Measurements from ENCODE around the gene SLC39A3.
A peak's percentile ranks its signal among the peaks of the same experiment; 100 is the strongest.

The SLC39A3 gene

GRCh38 chr19:2739602-2740313, at the start of gene SLC39A3:
Gene SLC39A3, minus strand, starts transcription at chr19:2740017. Its CDS starts 2,760 bp downstream, at chr19:2737257.
- peak; percentile 98 for DNase-seq (ENCODE audit: low spot score)

DNA sequence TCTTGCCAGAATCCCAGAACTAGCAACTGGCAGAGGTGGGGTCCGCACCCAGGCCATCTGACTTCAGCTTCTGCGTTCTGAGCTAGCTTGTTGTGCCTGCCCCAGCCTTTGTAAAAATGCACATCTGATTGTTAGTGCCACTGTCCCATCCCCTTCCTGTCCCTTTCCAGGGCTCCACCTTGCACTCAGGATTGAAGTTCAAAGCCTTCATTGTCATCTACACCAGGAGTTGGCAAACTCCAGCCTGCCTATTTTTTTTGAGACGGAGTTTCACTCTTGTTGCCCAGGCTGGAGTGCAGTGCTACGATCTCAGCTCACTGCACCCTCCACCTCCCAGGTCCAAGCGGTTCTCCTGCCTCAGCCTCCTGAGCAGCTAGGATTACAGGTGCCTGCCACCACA, 48.4 kb upstream of the SLC39A3 start:
- DNase-seq (ENCODE audit: low spot score) = no peak

DNA sequence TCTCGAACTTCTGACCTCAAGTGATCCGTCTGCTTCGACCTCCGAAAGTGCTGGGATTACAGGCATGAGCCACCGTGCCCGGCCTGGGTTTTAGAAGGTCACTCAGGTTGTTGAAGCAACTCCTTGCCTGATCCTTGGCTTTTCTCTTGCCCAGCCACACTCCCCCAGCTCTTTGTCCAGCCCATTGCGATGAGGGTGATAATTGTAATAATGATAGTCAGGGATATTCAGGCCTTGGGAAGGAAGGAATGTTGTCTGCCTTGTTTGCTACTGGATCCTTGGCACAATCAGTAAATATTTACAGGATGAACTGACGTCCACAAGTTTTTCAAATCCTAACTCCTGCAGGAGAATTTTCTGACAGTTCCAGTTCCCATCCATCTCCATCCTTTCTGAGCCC, 47.3 kb upstream of the SLC39A3 start:
- no peak for DNase-seq (ENCODE audit: low spot score)

DNA sequence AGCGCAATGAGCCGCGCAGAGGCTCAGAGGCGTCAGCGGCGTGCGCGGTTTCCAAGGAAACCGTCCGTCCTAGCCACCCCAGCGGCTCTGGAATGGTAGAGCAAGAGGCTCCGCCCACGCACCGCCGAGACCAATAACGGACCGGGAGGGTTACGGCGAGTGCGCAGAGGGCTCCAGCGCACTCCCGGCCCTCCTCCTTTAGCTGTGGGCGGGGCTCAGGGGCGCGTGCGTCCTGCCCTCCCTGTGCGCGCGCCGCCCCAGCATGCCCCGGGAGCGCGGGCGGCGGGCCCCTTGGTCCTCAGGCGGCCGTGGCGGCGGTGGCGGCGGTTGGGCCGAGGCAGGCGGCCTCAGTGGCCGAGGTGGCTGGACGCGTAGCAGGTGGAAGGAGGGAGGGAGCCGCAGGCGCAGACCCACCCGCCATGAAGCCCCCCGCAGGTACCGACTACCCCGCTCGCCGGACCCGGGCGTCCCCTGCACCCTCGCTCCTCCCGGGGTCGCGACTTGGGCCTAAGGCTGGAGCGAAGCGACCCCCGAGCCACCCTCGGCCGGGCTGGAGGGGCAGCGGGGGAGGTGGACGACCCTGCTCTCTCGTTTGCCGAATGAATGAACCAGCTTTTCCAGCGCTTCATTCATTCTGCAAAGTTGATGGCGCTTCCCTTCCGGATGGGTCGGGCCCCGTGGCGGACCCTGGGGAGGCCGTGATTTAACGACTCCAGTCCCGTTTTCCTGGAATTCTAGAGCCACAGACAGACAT, 45.6 kb upstream of the SLC39A3 start, which contains the start of gene THOP1:
Gene THOP1 (plus strand): TSS at position 260 of the 754 bp plus-strand sequence. CDS start 160 bp downstream, at position 420.
- peak; percentile 99 for DNase-seq (ENCODE audit: low spot score)

GRCh38 chr19:2783781-2784145, 43.9 kb upstream of the SLC39A3 start:
- DNase-seq (ENCODE audit: low spot score) = no peak

DNA sequence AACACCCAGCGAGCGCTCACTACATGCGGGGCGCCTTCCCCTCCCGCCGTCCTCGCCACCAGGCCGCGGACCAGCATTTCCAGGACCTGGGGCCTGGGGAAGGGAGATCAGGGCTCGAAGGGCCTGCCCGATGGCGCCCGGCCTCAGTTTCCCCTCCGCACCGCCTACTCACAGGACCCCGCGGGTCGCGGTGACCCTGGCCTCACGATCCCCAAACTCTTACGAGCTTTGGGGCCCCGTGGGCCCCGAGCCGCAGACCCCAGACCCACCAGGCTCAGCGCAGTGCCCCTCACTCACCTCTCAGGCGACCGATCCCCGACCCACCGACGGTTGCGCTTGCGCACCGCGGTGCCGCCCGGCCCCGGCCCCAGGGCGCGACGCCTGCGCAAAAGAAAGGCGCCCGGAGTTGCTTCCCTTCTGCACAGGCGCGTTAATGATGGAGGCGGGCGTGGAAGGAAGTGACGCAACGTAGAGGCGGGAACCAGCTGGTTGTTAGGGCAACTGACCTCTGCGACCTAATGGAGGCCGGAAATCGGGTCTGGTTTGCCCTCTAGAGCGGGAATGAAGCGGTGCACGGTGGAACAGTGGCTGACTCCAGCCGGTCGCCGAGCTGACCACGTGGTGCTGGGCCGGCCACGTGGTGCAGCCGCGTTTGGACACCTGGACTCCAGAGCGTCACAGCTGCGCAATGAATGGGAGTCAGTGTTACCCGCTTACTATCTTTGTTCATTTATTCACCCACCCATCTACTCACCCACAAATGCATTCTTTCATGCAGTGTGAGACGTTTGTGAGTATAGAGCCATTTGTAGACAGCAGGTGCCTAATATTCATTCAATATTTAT, 43.3 kb upstream of the SLC39A3 start, which contains the start of gene SGTA:
Gene SGTA (minus strand): TSS at position 338 of the 845 bp plus-strand sequence. CDS start 14,205 bp downstream, outside the sequence.
- peak; percentile 99 for DNase-seq (ENCODE audit: low spot score)

DNA sequence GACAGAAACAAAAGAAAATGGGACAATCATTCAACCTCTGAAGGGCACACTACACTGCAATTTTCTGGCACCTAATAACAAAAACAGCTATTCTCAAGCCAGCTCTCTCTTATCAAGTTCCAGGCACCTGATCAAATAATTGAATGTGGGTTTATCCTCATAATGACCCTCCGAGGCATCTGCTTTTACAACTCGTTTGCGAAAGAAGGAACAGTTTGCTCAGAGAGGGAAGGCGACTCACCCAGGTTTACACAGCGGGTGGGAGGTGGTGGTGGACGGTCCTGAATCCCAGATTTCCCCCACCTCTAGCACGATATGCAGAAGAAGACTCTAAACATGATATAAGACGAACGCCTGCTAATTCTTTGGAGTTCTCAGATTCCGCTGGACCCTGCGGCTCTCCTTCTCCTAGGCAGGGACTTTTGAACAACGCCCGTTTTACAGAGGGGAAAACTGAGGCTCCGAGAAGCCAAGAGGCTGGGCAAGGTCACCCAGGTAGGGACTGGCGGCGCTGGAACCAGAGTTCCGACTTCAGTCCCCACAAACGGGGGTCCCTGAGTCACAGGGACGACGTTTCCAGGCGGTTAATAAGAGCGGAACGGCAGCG, 42.6 kb upstream of the SLC39A3 start:
- DNase-seq (ENCODE audit: low spot score) = no peak

DNA sequence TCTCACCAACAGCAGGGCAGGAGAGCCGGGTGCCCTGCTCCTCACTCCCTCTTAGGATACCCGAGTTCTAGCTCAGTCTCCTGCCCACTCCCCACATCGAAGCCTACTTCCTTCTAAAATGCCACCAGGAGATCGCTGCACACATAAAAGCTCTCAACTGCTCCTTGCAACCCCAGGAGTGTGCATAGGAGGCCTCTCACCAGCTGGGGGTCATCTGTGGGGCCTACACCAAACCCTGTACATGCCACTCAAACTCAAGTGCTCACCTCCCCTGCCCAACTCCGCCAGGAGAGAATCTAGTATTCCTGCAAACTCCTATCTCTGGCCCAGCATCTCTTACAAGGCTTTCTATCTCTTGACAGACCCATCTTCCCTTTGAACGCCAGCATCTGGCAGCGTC, 40.5 kb upstream of the SLC39A3 start:
- no peak for DNase-seq (ENCODE audit: low spot score)

DNA sequence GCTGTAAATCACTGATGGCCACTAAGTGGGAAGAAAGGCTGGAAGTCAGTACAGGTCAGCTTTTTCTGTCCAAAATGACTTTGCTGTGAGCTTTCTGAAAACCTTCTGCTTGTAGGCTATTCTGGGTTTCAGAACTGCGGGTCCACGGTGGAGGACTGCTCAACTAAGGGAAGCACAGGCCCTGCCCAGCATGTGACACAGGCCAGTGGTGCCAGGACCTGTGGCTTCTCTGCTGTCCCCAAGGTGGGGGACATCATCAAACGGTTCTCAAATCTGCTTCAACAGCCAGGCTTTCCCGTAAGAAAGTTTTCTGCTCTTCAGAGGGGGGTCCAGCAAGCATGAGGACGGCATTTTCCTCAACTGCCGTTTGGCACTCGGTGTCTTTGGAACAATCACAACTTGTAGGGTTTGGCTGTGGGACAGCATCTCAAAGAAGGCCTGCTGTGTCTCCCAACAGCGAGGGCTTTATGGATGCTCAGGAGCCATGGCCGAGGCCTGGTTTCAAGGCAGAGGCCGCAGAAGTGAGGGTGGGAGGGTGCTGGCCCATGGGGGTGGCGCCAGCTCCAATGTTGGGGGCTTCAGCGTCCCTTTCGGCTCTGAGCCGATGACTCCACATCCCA, 39.4 kb upstream of the SLC39A3 start:
- DNase-seq (ENCODE audit: low spot score) = no peak

- no peak for DNase-seq (ENCODE audit: low spot score)
Observed at GRCh38 chr19:2777952-2778683, 38.3 kb upstream of the SLC39A3 start.

- no peak for DNase-seq (ENCODE audit: low spot score)
Observed at GRCh38 chr19:2775556-2776430, 36.0 kb upstream of the SLC39A3 start.

- no peak for DNase-seq (ENCODE audit: low spot score)
Observed at GRCh38 chr19:2774953-2775555, 35.2 kb upstream of the SLC39A3 start.

GRCh38 chr19:2774083-2774679, 34.4 kb upstream of the SLC39A3 start:
- no peak for DNase-seq (ENCODE audit: low spot score)

DNA sequence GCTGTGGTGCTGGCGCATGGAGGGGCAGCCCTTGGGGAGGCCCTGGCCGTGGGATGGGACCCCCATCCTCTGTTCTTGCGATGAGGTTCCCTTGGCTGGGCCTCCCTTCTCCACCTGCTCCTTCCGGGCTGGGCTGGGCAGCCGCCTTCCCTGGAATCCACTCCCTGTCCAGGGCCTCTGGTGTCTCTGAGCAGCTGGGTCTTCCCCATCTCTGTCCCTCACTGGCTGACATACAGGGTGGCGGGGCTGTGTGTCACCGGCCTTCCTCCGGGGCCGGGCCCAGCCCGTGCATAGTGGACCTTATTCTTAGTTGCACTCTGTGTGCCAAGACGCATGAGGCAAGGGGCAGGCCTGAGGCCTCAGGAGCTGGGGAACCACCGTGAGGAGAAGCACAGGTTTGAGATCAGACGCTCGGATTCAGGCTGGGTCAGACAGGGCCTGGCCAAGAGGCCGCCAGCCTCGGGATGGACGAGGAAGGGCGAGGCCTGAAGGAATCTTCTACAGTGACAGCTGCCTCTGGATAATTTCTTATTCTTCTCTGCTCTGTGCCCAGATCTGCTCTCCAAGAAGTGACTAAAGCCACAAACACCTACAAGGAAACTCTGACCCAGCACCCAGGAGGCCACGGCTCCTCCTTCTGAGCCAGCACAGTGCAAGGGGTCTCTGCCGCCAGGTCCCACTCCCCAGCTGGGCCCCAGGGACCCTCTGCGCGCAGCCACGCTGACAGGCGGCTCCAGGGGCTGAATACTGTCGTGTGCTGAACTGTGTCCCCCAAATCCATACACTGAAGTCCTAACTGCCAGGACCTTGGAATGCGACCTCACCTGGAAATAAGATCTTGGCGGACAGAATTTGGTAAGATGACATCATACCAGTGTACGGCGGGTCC, 32.2 kb upstream of the SLC39A3 start:
- no peak for DNase-seq (ENCODE audit: low spot score)

DNA sequence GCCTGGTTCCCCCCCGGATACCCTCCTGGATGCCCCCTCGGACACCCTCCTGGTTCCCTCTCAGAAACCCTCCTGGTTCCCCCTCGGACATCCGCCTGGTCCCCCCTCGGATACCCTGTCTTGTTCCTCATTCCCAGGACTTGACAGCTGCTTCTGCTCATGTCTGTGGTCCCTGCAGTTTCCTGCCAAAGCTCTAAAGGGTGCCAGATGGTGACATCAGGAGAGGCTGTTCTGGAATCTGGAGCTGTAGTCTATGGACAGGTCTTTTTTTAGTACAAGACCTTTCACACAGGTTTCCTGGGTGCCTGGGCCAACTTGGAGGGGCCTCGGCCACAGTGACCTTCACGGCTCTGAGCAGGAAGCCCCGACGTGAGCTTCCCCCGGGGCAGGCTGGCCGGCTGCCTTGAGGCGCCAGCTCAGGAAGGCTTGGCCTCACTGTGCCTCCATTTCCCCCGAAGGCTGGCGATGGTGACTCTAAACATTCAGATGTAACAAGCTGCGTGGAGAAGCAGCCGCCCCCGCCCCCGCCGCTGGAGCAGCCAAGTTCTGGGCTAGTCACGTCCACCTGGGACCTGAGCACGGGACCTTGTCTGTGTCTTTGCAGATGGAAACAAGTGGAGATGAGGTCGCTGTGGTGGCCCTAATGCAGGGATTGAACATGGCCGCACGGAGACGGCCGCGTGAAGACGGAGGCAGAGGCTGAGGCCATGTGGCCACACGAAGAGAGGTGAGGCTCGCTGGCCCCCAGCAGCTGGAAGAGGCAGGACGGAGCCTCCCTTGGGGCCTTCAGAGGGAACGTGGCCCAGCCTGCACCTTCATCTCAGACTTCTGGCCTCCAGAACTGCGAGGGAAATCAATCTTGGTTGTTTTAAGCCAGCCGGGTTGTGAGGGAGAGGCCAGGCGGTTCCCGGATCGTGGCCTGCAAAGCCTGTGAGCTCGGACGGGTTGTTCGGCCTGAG, 30.5 kb upstream of the SLC39A3 start:
- DNase-seq (ENCODE audit: low spot score) = peak; percentile 56

DNA sequence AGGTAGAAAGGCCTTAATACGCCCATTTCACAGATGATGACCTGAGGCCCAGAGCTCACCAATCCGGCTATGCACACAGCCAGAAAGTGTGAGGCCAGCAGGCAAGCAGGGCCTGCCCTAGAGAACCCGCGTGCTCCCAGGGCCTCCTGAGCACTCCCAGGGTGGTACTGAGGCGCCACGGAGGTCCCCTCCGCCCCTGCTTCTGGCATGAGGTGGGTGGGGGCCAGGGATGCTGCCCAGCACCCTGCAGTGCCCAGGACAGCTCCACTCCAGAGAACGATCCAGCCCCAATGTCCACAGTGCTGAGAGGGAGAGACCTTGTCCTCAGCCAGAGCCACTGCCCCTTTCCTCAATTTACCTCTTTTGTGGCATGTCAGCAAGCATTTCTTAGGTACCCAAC, 29.4 kb upstream of the SLC39A3 start:
- no peak for DNase-seq (ENCODE audit: low spot score)
